HCT116 (cell line): ENCODE results near the gene BTBD6. TPM values are rescaled to one million over a fixed set of nuclear protein-coding genes. Genes with fewer than 3 reads are reported as not detected.

Source experiments
- ATAC-seq: fragments of 200-7000 bp; cut with Tn5 transposase; 2 replicates; pipeline ENCODE4 v1.9.1; 2020; ENCODE audit warnings: mild to moderate bottlenecking, moderate library complexity
- BruUV-seq: library from RNA; stranded (reverse); fragments of 400-500 nt; replicated peaks from 2 replicates; lab custom pipeline; 2021; lab: Mats Ljungman, UMichigan
- CTCF ChIA-PET: fragments of 300-600 bp; sonication (Branson Sonifier 250); formaldehyde crosslinking; loops from one replicate; lab custom pipeline; 2021; ENCODE audit warnings: antibody characterized with exemption; lab: Charles Lee
- POLR2A ChIA-PET: fragments of 300-600, 350-600 bp; sonication (Branson Sonifier 250); formaldehyde crosslinking; loops from one replicate; lab custom pipeline; 2021; ENCODE audit warnings: antibody characterized with exemption; lab: Charles Lee
- RAD21 ChIA-PET, 2 experiments: fragments of 300-600 bp; sonication (Branson Sonifier 250); formaldehyde crosslinking; loops; one replicate each; lab custom pipeline; 2023; ENCODE audit warnings: low total read pairs in 2 of 2; ENCODE audit not compliant: uncharacterized antibody in 2 of 2, unreplicated experiment in 2 of 2, low non-redundant PET in 1 of 2; lab: Charles Lee
- DNase-seq: peaks from one replicate; pipeline ENCODE4 v3.0.0-alpha.2; 2010; ENCODE audit warnings: low read depth, low spot score
- H2AFZ ChIP-seq: fragments of 200-600 bp; shearing (Covaris generic), sonication (generic); 2 replicates; pipeline ENCODE4 v1.6.1; 2017; ENCODE audit warnings: low read depth, mixed run types, mixed read lengths, antibody characterized with exemption, low read length; ENCODE audit not compliant: poor library complexity, severe bottlenecking
- H3K27ac ChIP-seq: 2 replicates; pipeline ENCODE4 v1.5.1; 2012; ENCODE audit warnings: low read depth, low read length
- H3K27me3 ChIP-seq: fragments of 200-600 bp; sonication (generic); 2 replicates; pipeline ENCODE4 v1.6.1; 2016; ENCODE audit warnings: mixed run types, low read length, mixed read lengths; ENCODE audit not compliant: insufficient read depth
- H3K36me3 ChIP-seq, 2 experiments: fragments of 200-500 bp in 1 of 2; fragments of 200-600 bp in 1 of 2; sonication (Bioruptor generic) in 1 of 2; sonication (generic) in 1 of 2; 2 replicates each; pipeline versions ENCODE4 v1.5.1 to v1.6.1; 2014 to 2016; ENCODE audit warnings: low read length in 2 of 2, inconsistent platforms in 1 of 2, mixed read lengths in 1 of 2, mixed run types in 1 of 2; ENCODE audit not compliant: insufficient read depth in 2 of 2, control insufficient read depth in 1 of 2
- H3K4me1 ChIP-seq, 2 experiments: fragments of 200-600 bp in 1 of 2; sonication (generic) in 1 of 2; 2 replicates each; pipeline versions ENCODE4 v1.5.1 to v1.6.1; 2012 to 2017; ENCODE audit warnings: low read length in 2 of 2, inconsistent platforms in 1 of 2, mild to moderate bottlenecking in 1 of 2, mixed read lengths in 1 of 2, mixed run types in 1 of 2, moderate library complexity in 1 of 2; ENCODE audit not compliant: insufficient read depth in 2 of 2, control insufficient read depth in 1 of 2
- H3K4me2 ChIP-seq: fragments of 200-600 bp; sonication (generic); 2 replicates; pipeline ENCODE4 v1.6.1; 2017; ENCODE audit warnings: mixed run types, low read length, mixed read lengths
- H3K4me3 ChIP-seq, 2 experiments: fragments of 200-600 bp in 1 of 2; sonication (generic) in 1 of 2; replicated peaks in 1 of 2; 2 replicates each; pipeline ENCODE4 v1.5.1; 2011 to 2016; ENCODE audit warnings: low read length in 2 of 2, control low read depth in 1 of 2, low read depth in 1 of 2, mild to moderate bottlenecking in 1 of 2, mixed read lengths in 1 of 2, mixed run types in 1 of 2
- H3K79me2 ChIP-seq: fragments of 200-600 bp; sonication (generic); 2 replicates; pipeline ENCODE4 v1.6.1; 2017; ENCODE audit warnings: mild to moderate bottlenecking, mixed run types, low read length, moderate library complexity, mixed read lengths; ENCODE audit not compliant: insufficient read depth
- H3K9ac ChIP-seq: fragments of 200-600 bp; sonication (generic); 2 replicates; pipeline ENCODE4 v1.6.1; 2016; ENCODE audit warnings: low read length, mixed read lengths
- H3K9me2 ChIP-seq: fragments of 200-600 bp; sonication (generic), shearing (Covaris generic); 2 replicates; pipeline ENCODE4 v1.6.1; 2017; ENCODE audit warnings: mixed run types, mild to moderate bottlenecking, moderate library complexity; ENCODE audit not compliant: insufficient read depth
- H3K9me3 ChIP-seq, 2 experiments: fragments of 200-500 bp in 1 of 2; fragments of 200-600 bp in 1 of 2; sonication (Bioruptor generic) in 1 of 2; sonication (generic) in 1 of 2; 2 replicates each; pipeline ENCODE4 v1.6.1; 2014 to 2017; ENCODE audit warnings: low read length in 2 of 2, mixed read lengths in 2 of 2, inconsistent platforms in 1 of 2, low read depth in 1 of 2, mild to moderate bottlenecking in 1 of 2, mixed run types in 1 of 2, moderate library complexity in 1 of 2; ENCODE audit not compliant: control insufficient read depth in 1 of 2, insufficient read depth in 1 of 2
- H4K20me1 ChIP-seq: fragments of 200-600 bp; sonication (generic), shearing (Covaris generic); 2 replicates; pipeline ENCODE4 v1.6.1; 2017; ENCODE audit warnings: mixed run types, mild to moderate bottlenecking, moderate library complexity; ENCODE audit not compliant: insufficient read depth
- EGR1 ChIP-seq: IDR thresholded peaks from 2 replicates; pipeline ENCODE4 v1.6.1; 2012; ENCODE audit warnings: low read depth
- ELF1 ChIP-seq: IDR thresholded peaks from 2 replicates; pipeline ENCODE4 v1.6.1; 2012; ENCODE audit warnings: low read depth, borderline replicate concordance
- EZH2phosphoT487 ChIP-seq: fragments of 200-600 bp; IDR thresholded peaks from 2 replicates; pipeline ENCODE4 v1.6.1; 2018; ENCODE audit warnings: antibody characterized with exemption, borderline replicate concordance
- JUND ChIP-seq: IDR thresholded peaks from 2 replicates; pipeline ENCODE4 v1.6.1; 2012
- TCF7L2 ChIP-seq: IDR thresholded peaks from 2 replicates; pipeline ENCODE4 v1.7.0; 2011; ENCODE audit warnings: borderline replicate concordance, inconsistent platforms; ENCODE audit not compliant: insufficient read depth, insufficient read length; ENCODE audit errors: extremely low read depth
- intact Hi-C: fragments of 100-400 bp; cut with micrococcal nuclease; formaldehyde crosslinking; loops from 2 replicates; pipeline ENCODE4 v1.10.0; 2022
- total RNA-seq: library from RNA; stranded (reverse); gene quantifications from one replicate; pipeline ENCODE4 v1.2.1, GENCODE V29; 2021; ENCODE audit not compliant: unreplicated experiment
- TF ChIP-seq, protein P1 (sequence below): IDR thresholded peaks from 2 replicates; pipeline ENCODE4 v1.6.1; 2012
- TF ChIP-seq, protein P2 (sequence below): IDR thresholded peaks from 2 replicates; pipeline ENCODE4 v1.6.1; 2011; ENCODE audit warnings: mild to moderate bottlenecking, low read length, moderate library complexity; ENCODE audit not compliant: insufficient replicate concordance; ENCODE audit errors: extremely low read depth

The BTBD6 gene
- total RNA-seq, 1 experiment from 2014 or later = 35.9 TPM

DNA sequence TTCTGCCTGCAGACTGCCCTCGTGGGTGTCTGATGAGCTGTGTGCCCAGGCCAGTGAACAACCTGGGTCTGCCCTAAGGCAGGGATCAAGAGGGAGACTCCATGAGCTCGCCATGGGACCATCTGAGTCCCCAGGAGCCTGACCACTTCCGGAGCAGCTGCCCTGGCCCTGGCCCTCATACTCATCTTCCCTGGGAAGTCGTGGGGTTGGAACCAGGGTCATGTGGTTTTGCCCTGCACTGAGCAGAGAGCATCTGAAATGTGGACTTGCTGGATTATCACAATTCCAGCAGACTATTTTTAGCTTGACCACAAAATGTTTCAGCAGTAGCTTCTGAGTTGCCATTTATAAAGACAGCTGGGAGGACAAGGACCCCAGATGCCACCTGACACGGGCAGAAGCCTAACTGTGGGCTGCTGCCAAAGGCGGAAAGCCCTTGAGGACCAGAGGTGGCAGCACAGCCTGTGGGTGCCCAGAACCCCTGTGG lies 6.7 kb downstream of the BTBD6 start (continued):
- TF ChIP-seq TCF7L2 = no peak
- TF ChIP-seq JUND = no peak

DNA sequence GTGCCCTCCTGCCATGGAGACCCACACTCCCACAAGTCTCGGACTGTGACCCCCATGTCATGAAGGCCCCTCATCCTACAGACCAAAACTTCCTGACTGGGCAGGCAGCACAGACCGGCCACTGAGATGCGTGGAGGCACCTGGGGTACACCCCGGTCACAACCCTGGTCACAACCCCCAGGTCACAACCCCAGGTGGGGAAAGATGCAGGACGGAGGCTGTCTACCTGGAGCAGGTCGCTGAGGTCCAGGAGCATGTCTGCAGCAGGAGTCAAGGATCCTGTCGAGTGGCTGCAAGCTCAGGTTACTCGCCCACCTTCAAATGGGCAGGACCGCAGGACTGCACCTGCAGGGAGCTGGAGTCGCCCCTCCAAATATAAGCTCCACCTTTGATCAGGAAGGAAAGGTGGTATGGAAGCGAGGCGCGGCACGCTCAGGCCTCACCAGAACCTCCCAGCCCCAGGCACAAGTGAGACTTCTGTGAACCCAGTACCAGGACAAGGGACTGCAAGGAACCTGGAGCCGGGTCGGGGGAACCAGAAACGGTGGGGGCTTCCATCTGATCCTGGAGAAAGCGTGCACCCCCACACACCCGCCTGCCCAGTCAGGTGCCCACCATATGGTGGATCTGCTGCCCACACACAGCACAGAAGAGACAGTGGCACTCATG lies 8.1 kb downstream of the BTBD6 start:
- no peak overlapping the region for H2AFZ ChIP-seq
- H3K4me3 ChIP-seq = no peak overlapping the region
- ChIA-PET POLR2A (no interaction called here), CTCF (no interaction called here), RAD21 (no interaction called here)
- intact Hi-C loops = no loop called here
- TF ChIP-seq, protein P1, sequence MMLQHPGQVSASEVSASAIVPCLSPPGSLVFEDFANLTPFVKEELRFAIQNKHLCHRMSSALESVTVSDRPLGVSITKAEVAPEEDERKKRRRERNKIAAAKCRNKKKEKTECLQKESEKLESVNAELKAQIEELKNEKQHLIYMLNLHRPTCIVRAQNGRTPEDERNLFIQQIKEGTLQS = no peak
- TF ChIP-seq EZH2phosphoT487 (no peak), EGR1 (no peak), ELF1 (no peak)
- TF ChIP-seq, protein P2, sequence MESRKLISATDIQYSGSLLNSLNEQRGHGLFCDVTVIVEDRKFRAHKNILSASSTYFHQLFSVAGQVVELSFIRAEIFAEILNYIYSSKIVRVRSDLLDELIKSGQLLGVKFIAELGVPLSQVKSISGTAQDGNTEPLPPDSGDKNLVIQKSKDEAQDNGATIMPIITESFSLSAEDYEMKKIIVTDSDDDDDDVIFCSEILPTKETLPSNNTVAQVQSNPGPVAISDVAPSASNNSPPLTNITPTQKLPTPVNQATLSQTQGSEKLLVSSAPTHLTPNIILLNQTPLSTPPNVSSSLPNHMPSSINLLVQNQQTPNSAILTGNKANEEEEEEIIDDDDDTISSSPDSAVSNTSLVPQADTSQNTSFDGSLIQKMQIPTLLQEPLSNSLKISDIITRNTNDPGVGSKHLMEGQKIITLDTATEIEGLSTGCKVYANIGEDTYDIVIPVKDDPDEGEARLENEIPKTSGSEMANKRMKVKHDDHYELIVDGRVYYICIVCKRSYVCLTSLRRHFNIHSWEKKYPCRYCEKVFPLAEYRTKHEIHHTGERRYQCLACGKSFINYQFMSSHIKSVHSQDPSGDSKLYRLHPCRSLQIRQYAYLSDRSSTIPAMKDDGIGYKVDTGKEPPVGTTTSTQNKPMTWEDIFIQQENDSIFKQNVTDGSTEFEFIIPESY = no peak
- H3K36me3 ChIP-seq = no peaks in the 10 kb centered on the region
- no peaks in the 10 kb centered on the region for H4K20me1 ChIP-seq
- H3K9me3 ChIP-seq = no peaks in the 10 kb centered on the region
- no peak overlapping the region for H3K4me2 ChIP-seq
- H3K27ac ChIP-seq = no peak overlapping the region
- no peaks in the 10 kb centered on the region for H3K9me2 ChIP-seq
- no TSS peak for BruUV-seq
- DNase-seq (no peak), ATAC-seq (no peak)
- no peaks in the 10 kb centered on the region for H3K79me2 ChIP-seq
- no peaks in the 10 kb centered on the region for H3K27me3 ChIP-seq
- H3K4me1 ChIP-seq = no peaks in the 10 kb centered on the region
- H3K9ac ChIP-seq = no peak overlapping the region
